HCT116 (cell line): ENCODE results near the gene TNF.

ENCODE experiments used
- EZH2phosphoT487 ChIP-seq: fragments of 200-600 bp; IDR thresholded peaks from 2 replicates; pipeline ENCODE4 v1.6.1; 2018; ENCODE audit warnings: antibody characterized with exemption, borderline replicate concordance
- FOSL1 ChIP-seq: IDR thresholded peaks from 2 replicates; pipeline ENCODE4 v1.6.1; 2012; ENCODE audit warnings: low read depth
- TF ChIP-seq, protein P1 (sequence below): IDR thresholded peaks from 2 replicates; pipeline ENCODE4 v1.6.1; 2012; ENCODE audit warnings: low read depth
- TF ChIP-seq, protein P2 (sequence below), 3 experiments: fragments of 200-600 bp in 1 of 3; sonication (generic) in 1 of 3; IDR thresholded peaks in 2 of 3; conservative IDR thresholded peaks in 1 of 3; 2 replicates each; pipeline ENCODE4 v1.5.1; 2012 to 2017; ENCODE audit warnings: low read depth in 2 of 3, low read length in 2 of 3, antibody characterized with exemption in 1 of 3, borderline replicate concordance in 1 of 3, control low read depth in 1 of 3, mild to moderate bottlenecking in 1 of 3, mixed read lengths in 1 of 3, mixed run types in 1 of 3, moderate library complexity in 1 of 3; ENCODE audit not compliant: insufficient read depth in 1 of 3

GRCh38 chr6:31585491-31585890, 10.1 kb downstream of the TNF start:
- TF ChIP-seq, protein P1, sequence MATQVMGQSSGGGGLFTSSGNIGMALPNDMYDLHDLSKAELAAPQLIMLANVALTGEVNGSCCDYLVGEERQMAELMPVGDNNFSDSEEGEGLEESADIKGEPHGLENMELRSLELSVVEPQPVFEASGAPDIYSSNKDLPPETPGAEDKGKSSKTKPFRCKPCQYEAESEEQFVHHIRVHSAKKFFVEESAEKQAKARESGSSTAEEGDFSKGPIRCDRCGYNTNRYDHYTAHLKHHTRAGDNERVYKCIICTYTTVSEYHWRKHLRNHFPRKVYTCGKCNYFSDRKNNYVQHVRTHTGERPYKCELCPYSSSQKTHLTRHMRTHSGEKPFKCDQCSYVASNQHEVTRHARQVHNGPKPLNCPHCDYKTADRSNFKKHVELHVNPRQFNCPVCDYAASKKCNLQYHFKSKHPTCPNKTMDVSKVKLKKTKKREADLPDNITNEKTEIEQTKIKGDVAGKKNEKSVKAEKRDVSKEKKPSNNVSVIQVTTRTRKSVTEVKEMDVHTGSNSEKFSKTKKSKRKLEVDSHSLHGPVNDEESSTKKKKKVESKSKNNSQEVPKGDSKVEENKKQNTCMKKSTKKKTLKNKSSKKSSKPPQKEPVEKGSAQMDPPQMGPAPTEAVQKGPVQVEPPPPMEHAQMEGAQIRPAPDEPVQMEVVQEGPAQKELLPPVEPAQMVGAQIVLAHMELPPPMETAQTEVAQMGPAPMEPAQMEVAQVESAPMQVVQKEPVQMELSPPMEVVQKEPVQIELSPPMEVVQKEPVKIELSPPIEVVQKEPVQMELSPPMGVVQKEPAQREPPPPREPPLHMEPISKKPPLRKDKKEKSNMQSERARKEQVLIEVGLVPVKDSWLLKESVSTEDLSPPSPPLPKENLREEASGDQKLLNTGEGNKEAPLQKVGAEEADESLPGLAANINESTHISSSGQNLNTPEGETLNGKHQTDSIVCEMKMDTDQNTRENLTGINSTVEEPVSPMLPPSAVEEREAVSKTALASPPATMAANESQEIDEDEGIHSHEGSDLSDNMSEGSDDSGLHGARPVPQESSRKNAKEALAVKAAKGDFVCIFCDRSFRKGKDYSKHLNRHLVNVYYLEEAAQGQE, result no peak
- TF ChIP-seq EZH2phosphoT487 (no peak), FOSL1 (no peak)
- TF ChIP-seq, protein P2, sequence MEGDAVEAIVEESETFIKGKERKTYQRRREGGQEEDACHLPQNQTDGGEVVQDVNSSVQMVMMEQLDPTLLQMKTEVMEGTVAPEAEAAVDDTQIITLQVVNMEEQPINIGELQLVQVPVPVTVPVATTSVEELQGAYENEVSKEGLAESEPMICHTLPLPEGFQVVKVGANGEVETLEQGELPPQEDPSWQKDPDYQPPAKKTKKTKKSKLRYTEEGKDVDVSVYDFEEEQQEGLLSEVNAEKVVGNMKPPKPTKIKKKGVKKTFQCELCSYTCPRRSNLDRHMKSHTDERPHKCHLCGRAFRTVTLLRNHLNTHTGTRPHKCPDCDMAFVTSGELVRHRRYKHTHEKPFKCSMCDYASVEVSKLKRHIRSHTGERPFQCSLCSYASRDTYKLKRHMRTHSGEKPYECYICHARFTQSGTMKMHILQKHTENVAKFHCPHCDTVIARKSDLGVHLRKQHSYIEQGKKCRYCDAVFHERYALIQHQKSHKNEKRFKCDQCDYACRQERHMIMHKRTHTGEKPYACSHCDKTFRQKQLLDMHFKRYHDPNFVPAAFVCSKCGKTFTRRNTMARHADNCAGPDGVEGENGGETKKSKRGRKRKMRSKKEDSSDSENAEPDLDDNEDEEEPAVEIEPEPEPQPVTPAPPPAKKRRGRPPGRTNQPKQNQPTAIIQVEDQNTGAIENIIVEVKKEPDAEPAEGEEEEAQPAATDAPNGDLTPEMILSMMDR (IDR thresholded peaks at IDR 0.05 in 2 of 3, conservative IDR thresholded peaks at IDR 0.05 in 1 of 3; ENCODE audit: borderline replicate concordance in 1 of 3, insufficient read depth in 1 of 3, low read depth in 2 of 3, low read length in 2 of 3), result peak in 2 of 3 experiments; percentile 72 to 76; a peak in 4 of 6 replicates
